Spleen (tissue), 11 donors: Measurements from ENCODE around the gene DNAI2. TPM values are rescaled to one million over a fixed set of nuclear protein-coding genes. Genes with fewer than 3 reads are reported as not detected.

ENCODE experiments used
- DNase-seq: peaks from one replicate; pipeline ENCODE4 v3.0.0-alpha.2; 2020
- H3K27ac ChIP-seq, 8 donors: fragments of 200-600 bp; sonication (generic) in 7 of 8; 1 replicate in 4 of 8; 2 replicates in 4 of 8; pipeline versions ENCODE4 v1.5.0 to v1.8.0; 2016 to 2021; ENCODE audit warnings: inconsistent platforms in 4 of 8, mild to moderate bottlenecking in 4 of 8, moderate library complexity in 1 of 8
- H3K27me3 ChIP-seq, 7 donors: fragments of 200-600 bp; sonication (generic) in 6 of 7; replicated peaks in 1 of 7; 1 replicate in 4 of 7; 2 replicates in 3 of 7; pipeline versions ENCODE4 v1.5.0 to v1.8.0; 2016 to 2021; ENCODE audit warnings: inconsistent platforms in 3 of 7, mild to moderate bottlenecking in 1 of 7
- H3K36me3 ChIP-seq, 6 donors: fragments of 200-600 bp; sonication (generic) in 5 of 6; 1 replicate in 4 of 6; 2 replicates in 2 of 6; pipeline versions ENCODE4 v1.5.0 to v1.8.0; 2016 to 2021; ENCODE audit warnings: inconsistent platforms in 2 of 6
- H3K4me1 ChIP-seq, 6 donors: fragments of 200-600 bp; sonication (generic) in 5 of 6; 1 replicate in 3 of 6; 2 replicates in 3 of 6; pipeline versions ENCODE4 v1.5.0 to v1.8.0; 2016 to 2021; ENCODE audit warnings: inconsistent platforms in 3 of 6
- H3K4me3 ChIP-seq, 8 donors: fragments of 200-600 bp; sonication (generic) in 7 of 8; 1 replicate in 4 of 8; 2 replicates in 4 of 8; pipeline versions ENCODE4 v1.5.0 to v1.8.0; 2016 to 2021; ENCODE audit warnings: inconsistent platforms in 4 of 8, mild to moderate bottlenecking in 4 of 8, moderate library complexity in 2 of 8
- H3K9me3 ChIP-seq, 8 donors: fragments of 200-600 bp; sonication (generic) in 7 of 8; 1 replicate in 4 of 8; 2 replicates in 4 of 8; pipeline versions ENCODE4 v1.5.0 to v1.8.0; 2016 to 2021; ENCODE audit warnings: inconsistent platforms in 4 of 8
- CTCF ChIP-seq, 11 experiments: fragments of 200-600 bp in 7 of 11; fragments of 450-650 bp in 4 of 11; sonication (generic) in 4 of 11; IDR thresholded peaks in 8 of 11; conservative IDR thresholded peaks in 3 of 11; 1 replicate in 7 of 11; 2 replicates in 4 of 11; pipeline versions ENCODE4 v1.4.0 to v1.8.0; 2016 to 2021; ENCODE audit warnings: antibody characterized with exemption in 11 of 11, inconsistent platforms in 4 of 11, mild to moderate bottlenecking in 1 of 11
- POLR2A ChIP-seq, 3 donors: fragments of 450-650 bp; IDR thresholded peaks; one replicate each; pipeline ENCODE4 v1.5.1; 2017; ENCODE audit warnings: antibody characterized with exemption in 3 of 3, mild to moderate bottlenecking in 1 of 3
- POLR2AphosphoS5 ChIP-seq, 3 donors: sonication (generic); formaldehyde crosslinking; IDR thresholded peaks; one replicate each; pipeline ENCODE4 v1.5.1; 2017; ENCODE audit warnings: antibody characterized with exemption in 3 of 3
- WGBS, 5 donors: extraction: QIAGEN DNeasy Blood & Tissue Kit in 3 of 5; methylation state at CpG; one replicate each; pipeline versions ENCODE4 v1.1.5 to v1.1.7; 2013 to 2018; 5-methylcytosine and 5-hydroxymethylcytosine counted together
- intact Hi-C: fragments of 100-400 bp; cut with DNase I; formaldehyde crosslinking; loops from one replicate; pipeline ENCODE4 v1.15.0; 2023; ENCODE audit warnings: low total_unique reads
- polyA plus RNA-seq, 3 donors: library from polyadenylated mRNA; stranded (reverse); fragments of 200-250 nt; gene quantifications; one replicate each; pipeline ENCODE4 v1.2.1, GENCODE V29; 2013
- total RNA-seq, 7 donors: library from RNA; depleted of rRNA in 3 of 7; stranded (reverse); fragments of >200 nt in 3 of 7; fragmentation: NEBNext Ultra II Directional in 4 of 7; extraction: Animal tissue kit (Norgen Biotek cat#: 25700) in 4 of 7; gene quantifications; one replicate each; pipeline versions ENCODE4 v1.1.0 to v1.2.1, GENCODE V29; 2016 to 2021
- donor health status: healthy with polysubstance abuse.
- donor health status: DM: no; HTN: no; CAD: no; lungs with moderate emphysema.
- donor health status: DM: no; HTN: no; CAD: no.
- donor health status: Bipolar disorder and iron deficiency.
- donor health status: healthy.
- donor health status: DM: no; HTN: no; CAD: no.
- donor health status: DM: yes; HTN: yes; CAD: no.

DNAI2 gene
- total and polyA plus RNA-seq, 10 donors = 0.23 to 0.72 (median 0.35) TPM; not detected in 5

- WGBS, 5 donors = 31 to 38% (median 32%) methylated on average over 10 of the region's 10 CpGs
- Histone ChIP-seq H3K36me3 (peaks cover 0 to 5% (median 0%) of the 10 kb centered on the region in 6 donors), H3K27ac (peak overlapping the region in 5 of 8 donors; percentile 54 to 75 (median 67)), H3K4me1 (peaks cover 17 to 57% (median 32%) of the 10 kb centered on the region in 6 donors), H3K9me3 (no peaks in the 10 kb centered on the region), H3K27me3 (peaks cover 0 to 51% (median 11%) of the 10 kb centered on the region in 7 donors), H3K4me3 (peak overlapping the region; percentile 7 to 66 (median 46))
- intact Hi-C loops = no loop called here
- DNase-seq = no peak
- no peak for TF ChIP-seq POLR2AphosphoS5 (IDR thresholded peaks at IDR 0.05)
- no peak for TF ChIP-seq POLR2A (IDR thresholded peaks at IDR 0.05)
- no peak for TF ChIP-seq CTCF (IDR thresholded peaks at IDR 0.05 in 8 of 11, conservative IDR thresholded peaks at IDR 0.05 in 3 of 11)
Observed at GRCh38 chr17:74326506-74326905, 52.5 kb downstream of the DNAI2 start.

GRCh38 chr17:74328487-74328886 lies 54.5 kb downstream of the DNAI2 start:
- no peak for TF ChIP-seq POLR2AphosphoS5 (IDR thresholded peaks at IDR 0.05)
- no peak for TF ChIP-seq POLR2A (IDR thresholded peaks at IDR 0.05)
- TF ChIP-seq CTCF (IDR thresholded peaks at IDR 0.05 in 8 of 11, conservative IDR thresholded peaks at IDR 0.05 in 3 of 11) = no peak
- intact Hi-C loops = no loop called here
- DNase-seq = no peak
- H3K27me3 ChIP-seq = peaks cover 0 to 42% (median 11%) of the 10 kb centered on the region in 7 donors
- peaks cover 0 to 5% (median 0%) of the 10 kb centered on the region in 6 donors for H3K36me3 ChIP-seq
- H3K9me3 ChIP-seq = no peaks in the 10 kb centered on the region
- WGBS, 5 donors = 91 to 98% (median 93%) methylated on average over 3 of the region's 3 CpGs
- H3K4me1 ChIP-seq = peaks cover 17 to 66% (median 37%) of the 10 kb centered on the region in 6 donors
- no peak overlapping the region for H3K27ac ChIP-seq
- H3K4me3 ChIP-seq = no peak overlapping the region

- peaks cover 0 to 42% (median 11%) of the 10 kb centered on the region in 7 donors for H3K27me3 ChIP-seq
- H3K9me3 ChIP-seq = no peaks in the 10 kb centered on the region
- TF ChIP-seq POLR2A (IDR thresholded peaks at IDR 0.05) (no peak), POLR2AphosphoS5 (IDR thresholded peaks at IDR 0.05) (no peak), CTCF (IDR thresholded peaks at IDR 0.05 in 8 of 11, conservative IDR thresholded peaks at IDR 0.05 in 3 of 11) (no peak)
- DNase-seq = no peak
- peaks cover 0 to 5% (median 0%) of the 10 kb centered on the region in 6 donors for H3K36me3 ChIP-seq
- WGBS, 5 donors = 45 to 71% (median 46%) methylated on average over 3 of the region's 3 CpGs
- peaks cover 17 to 66% (median 37%) of the 10 kb centered on the region in 6 donors for H3K4me1 ChIP-seq
- H3K4me3 ChIP-seq = no peak overlapping the region
- intact Hi-C loops = no loop called here
- H3K27ac ChIP-seq = no peak overlapping the region
Observed at GRCh38 chr17:74329378-74329777, 55.3 kb downstream of the DNAI2 start.

- intact Hi-C loops = no loop called here
- no peak overlapping the region for H3K27ac ChIP-seq
- no peak overlapping the region for H3K4me3 ChIP-seq
- H3K9me3 ChIP-seq = no peaks in the 10 kb centered on the region
- no peak for DNase-seq
- TF ChIP-seq CTCF (IDR thresholded peaks at IDR 0.05 in 8 of 11, conservative IDR thresholded peaks at IDR 0.05 in 3 of 11) (no peak), POLR2AphosphoS5 (IDR thresholded peaks at IDR 0.05) (no peak), POLR2A (IDR thresholded peaks at IDR 0.05) (no peak)
- peaks cover 11 to 56% (median 29%) of the 10 kb centered on the region in 6 donors for H3K4me1 ChIP-seq
- WGBS, 5 donors = 81 to 92% (median 89%) methylated on average over 7 to 8 of the region's 8 CpGs
- peaks cover 0 to 35% (median 11%) of the 10 kb centered on the region in 7 donors for H3K27me3 ChIP-seq
- peaks cover 0 to 5% (median 0%) of the 10 kb centered on the region in 6 donors for H3K36me3 ChIP-seq
Observed at GRCh38 chr17:74330446-74330845, 56.4 kb downstream of the DNAI2 start.
